T-helper 22 cell (primary cell): ENCODE data around the gene ATP11A.
"Not testable (repeated sequence)": the region's sequence is repeated elsewhere in the genome, so short reads cannot be mapped to it uniquely, and the experiment has no call there.

Experiments
- DNase-seq: peaks from one replicate; pipeline ENCODE4 v3.0.0-alpha.2; 2020; ENCODE audit warnings: low read depth

The ATP11A gene

GRCh38 chr13:112670864-112671263 lies 19.0 kb upstream of the ATP11A start:
- no peak for DNase-seq

- no peak for DNase-seq
Measured at GRCh38 chr13:112671359-112671758, 18.5 kb upstream of the ATP11A start.

- no peak for DNase-seq
Measured at GRCh38 chr13:112672651-112673284, 17.1 kb upstream of the ATP11A start.

- DNase-seq = no peak
Measured at GRCh38 chr13:112674412-112675365, 15.1 kb upstream of the ATP11A start.

- no peak for DNase-seq
Measured at GRCh38 chr13:112675366-112675756, 14.5 kb upstream of the ATP11A start.

- not testable (repeated sequence) for DNase-seq
Measured at GRCh38 chr13:112677421-112677962, 12.3 kb upstream of the ATP11A start.

GRCh38 chr13:112679381-112679780 lies 10.5 kb upstream of the ATP11A start:
- DNase-seq = no peak

GRCh38 chr13:112679932-112680677 lies 9.7 kb upstream of the ATP11A start:
- DNase-seq = no peak

- no peak for DNase-seq
Measured at GRCh38 chr13:112680741-112681360, 9.0 kb upstream of the ATP11A start.

GRCh38 chr13:112683581-112683980 lies 6.3 kb upstream of the ATP11A start:
- DNase-seq = no peak

GRCh38 chr13:112684071-112684845 lies 5.6 kb upstream of the ATP11A start:
- no peak for DNase-seq

GRCh38 chr13:112685189-112685805 lies 4.5 kb upstream of the ATP11A start:
- not testable (repeated sequence) for DNase-seq

- DNase-seq = no peak
Measured at GRCh38 chr13:112685896-112686295, 3.9 kb upstream of the ATP11A start.

- DNase-seq = no peak
Measured at GRCh38 chr13:112686364-112686763, 3.5 kb upstream of the ATP11A start.

GRCh38 chr13:112686987-112687386 lies 2.9 kb upstream of the ATP11A start:
- no peak for DNase-seq

GRCh38 chr13:112687836-112688559 lies 1.8 kb upstream of the ATP11A start:
- no peak for DNase-seq

- DNase-seq = no peak
Measured at GRCh38 chr13:112688560-112689302, 1.1 kb upstream of the ATP11A start.

- DNase-seq = no peak
Measured at GRCh38 chr13:112690283-112690929, 568 bp downstream of the ATP11A start.

- no peak for DNase-seq
Measured at GRCh38 chr13:112692104-112692503, 2.3 kb downstream of the ATP11A start.
